H1 (cell line): ENCODE data around the gene EFR3B. TPM values are rescaled to one million over a fixed set of nuclear protein-coding genes. Genes with fewer than 3 reads are reported as not detected.

ENCODE experiments used
- CTCF ChIA-PET: fragments of 300-600 bp; sonication (Branson Sonifier 250); formaldehyde crosslinking; loops from one replicate; lab custom pipeline; 2021; ENCODE audit not compliant: partially characterized antibody; lab: Charles Lee
- POLR2A ChIA-PET: fragments of 300-600 bp; sonication (Branson Sonifier 250); formaldehyde crosslinking; loops from one replicate; lab custom pipeline; 2021; ENCODE audit warnings: inconsistent platforms; ENCODE audit not compliant: partially characterized antibody; lab: Charles Lee
- DNase-seq, 2 experiments: peaks; one replicate each; pipeline versions ENCODE4 v3.0.0 to v3.0.0-alpha.2; 2010 to 2022; ENCODE audit warnings: low spot score in 2 of 2, low read depth in 1 of 2, mixed read lengths in 1 of 2
- FAIRE-seq: peaks from 2 replicates; lab custom pipeline; 2011; peaks lifted over from hg19 to GRCh38; lab: Jason Lieb, UNC
- H2AFZ ChIP-seq: 2 replicates; pipeline ENCODE4 v1.8.1; 2012; ENCODE audit warnings: low read length, inconsistent platforms
- H2AK5ac ChIP-seq: 2 replicates; pipeline ENCODE4 v1.6.1; 2013; ENCODE audit warnings: low read depth, low read length
- H2BK120ac ChIP-seq: replicated peaks from 2 replicates; pipeline ENCODE3; 2013; ENCODE audit warnings: low read depth, low read length, inconsistent platforms
- H2BK12ac ChIP-seq: 2 replicates; pipeline ENCODE4 v1.6.1; 2013; ENCODE audit warnings: low read depth, low read length
- H2BK15ac ChIP-seq: 2 replicates; pipeline ENCODE4 v1.6.1; 2013; ENCODE audit warnings: low read length
- H2BK20ac ChIP-seq: 2 replicates; pipeline ENCODE4 v1.6.1; 2013; ENCODE audit warnings: low read length
- H2BK5ac ChIP-seq: 2 replicates; pipeline ENCODE4 v1.6.1; 2013; ENCODE audit warnings: low read depth, low read length
- H3K14ac ChIP-seq: 2 replicates; pipeline ENCODE4 v1.6.1; 2013; ENCODE audit warnings: inconsistent platforms; ENCODE audit not compliant: insufficient read length
- H3K18ac ChIP-seq: 2 replicates; pipeline ENCODE4 v1.6.1; 2013; ENCODE audit warnings: low read length; ENCODE audit errors: extremely low read depth
- H3K23ac ChIP-seq: 2 replicates; pipeline ENCODE4 v1.6.1; 2013; ENCODE audit warnings: inconsistent platforms; ENCODE audit not compliant: insufficient read length
- H3K23me2 ChIP-seq: 2 replicates; pipeline ENCODE4 v1.6.1; 2013; ENCODE audit warnings: low read depth, low read length
- H3K27ac ChIP-seq: 2 replicates; pipeline ENCODE4 v1.6.1; 2011; ENCODE audit warnings: low read depth, low read length, inconsistent platforms
- H3K27me3 ChIP-seq, 4 experiments: replicated peaks in 1 of 4; 1 replicate in 1 of 4; 2 replicates in 3 of 4; pipeline versions ENCODE4 v1.6.1 to v1.8.1; 2011 to 2013; ENCODE audit warnings: low read length in 3 of 4, mild to moderate bottlenecking in 3 of 4, inconsistent platforms in 2 of 4, mixed read lengths in 2 of 4, moderate library complexity in 1 of 4; ENCODE audit not compliant: control insufficient read depth in 3 of 4, insufficient read depth in 3 of 4; ENCODE audit errors: extremely low read depth in 1 of 4
- H3K36me3 ChIP-seq, 4 experiments: 2 replicates each; pipeline versions ENCODE4 v1.6.1 to v1.8.1; 2011 to 2013; ENCODE audit warnings: mild to moderate bottlenecking in 4 of 4, low read length in 3 of 4, moderate library complexity in 2 of 4, control low read depth in 1 of 4, inconsistent platforms in 1 of 4; ENCODE audit not compliant: insufficient read depth in 4 of 4, control insufficient read depth in 2 of 4
- H3K4ac ChIP-seq: replicated peaks from 2 replicates; pipeline ENCODE3; 2013; ENCODE audit warnings: low read length, low read depth, mixed read lengths, inconsistent platforms; ENCODE audit not compliant: insufficient read length
- H3K4me1 ChIP-seq, 4 experiments: replicated peaks in 1 of 4; 1 replicate in 1 of 4; 2 replicates in 3 of 4; pipeline versions ENCODE4 v1.6.1 to v1.8.1; 2011 to 2013; ENCODE audit warnings: low read length in 3 of 4, inconsistent platforms in 2 of 4, mixed read lengths in 1 of 4; ENCODE audit not compliant: insufficient read depth in 4 of 4, control insufficient read depth in 3 of 4
- H3K4me2 ChIP-seq, 2 experiments: 2 replicates each; pipeline versions ENCODE4 v1.6.1 to v1.8.1; 2011 to 2013; ENCODE audit warnings: low read depth in 2 of 2, low read length in 2 of 2, control low read depth in 1 of 2, inconsistent platforms in 1 of 2, mild to moderate bottlenecking in 1 of 2; ENCODE audit not compliant: insufficient read depth in 1 of 2
- H3K4me3 ChIP-seq, 4 experiments: fragments of 200-600, 300-600 bp in 1 of 4; sonication (generic), shearing (Covaris generic), sonication (Bioruptor Twin) in 1 of 4; 2 replicates each; pipeline versions ENCODE4 v1.5.1 to v1.8.1; 2011 to 2016; ENCODE audit warnings: low read length in 4 of 4, low read depth in 3 of 4, control low read depth in 2 of 4, inconsistent platforms in 2 of 4, mild to moderate bottlenecking in 2 of 4, mixed read lengths in 1 of 4, moderate library complexity in 1 of 4; ENCODE audit not compliant: insufficient read depth in 2 of 4; ENCODE audit errors: extremely low read depth in 1 of 4
- H3K56ac ChIP-seq: replicated peaks from 2 replicates; pipeline ENCODE3; 2013; ENCODE audit warnings: low read depth, mild to moderate bottlenecking, mixed read lengths, low read length, inconsistent platforms; ENCODE audit not compliant: insufficient read length
- H3K79me1 ChIP-seq: 2 replicates; pipeline ENCODE4 v1.6.1; 2013; ENCODE audit warnings: low read depth, low read length, control low read depth
- H3K79me2 ChIP-seq, 2 experiments: 2 replicates each; pipeline versions ENCODE4 v1.6.1 to v1.8.1; 2012 to 2013; ENCODE audit warnings: low read length in 2 of 2, mild to moderate bottlenecking in 2 of 2, inconsistent platforms in 1 of 2; ENCODE audit not compliant: insufficient read depth in 2 of 2, control insufficient read depth in 1 of 2
- H3K9ac ChIP-seq, 4 experiments: replicated peaks in 1 of 4; 1 replicate in 1 of 4; 2 replicates in 3 of 4; pipeline versions ENCODE4 v1.6.1 to v1.8.1; 2011 to 2013; ENCODE audit warnings: low read depth in 3 of 4, low read length in 3 of 4, control low read depth in 2 of 4, mild to moderate bottlenecking in 2 of 4, moderate library complexity in 2 of 4, inconsistent platforms in 1 of 4; ENCODE audit errors: extremely low read depth in 1 of 4
- H3K9me3 ChIP-seq, 2 experiments: 2 replicates each; pipeline versions ENCODE4 v1.6.1 to v1.8.1; 2012 to 2013; ENCODE audit warnings: mild to moderate bottlenecking in 2 of 2, moderate library complexity in 2 of 2, control low read depth in 1 of 2, inconsistent platforms in 1 of 2, low read depth in 1 of 2, low read length in 1 of 2, mixed read lengths in 1 of 2; ENCODE audit not compliant: insufficient read depth in 2 of 2
- H4K20me1 ChIP-seq, 2 experiments: replicated peaks in 1 of 2; 2 replicates each; pipeline versions ENCODE3 to v1.8.1; 2011 to 2013; ENCODE audit warnings: inconsistent platforms in 2 of 2, low read length in 2 of 2, mild to moderate bottlenecking in 1 of 2; ENCODE audit not compliant: insufficient read depth in 2 of 2, control insufficient read depth in 1 of 2
- H4K5ac ChIP-seq: 2 replicates; pipeline ENCODE4 v1.6.1; 2013; ENCODE audit warnings: low read length, low read depth, mixed read lengths, inconsistent platforms; ENCODE audit not compliant: insufficient read length
- H4K8ac ChIP-seq: 2 replicates; pipeline ENCODE4 v1.8.0; 2013; ENCODE audit warnings: mild to moderate bottlenecking, moderate library complexity, low read length, inconsistent platforms; ENCODE audit not compliant: insufficient read depth; ENCODE audit errors: extremely low read depth
- H4K91ac ChIP-seq: replicated peaks from 2 replicates; pipeline ENCODE3; 2013; ENCODE audit warnings: low read length, mixed read lengths, inconsistent platforms; ENCODE audit not compliant: insufficient read length
- BRCA1 ChIP-seq: IDR thresholded peaks from 2 replicates; pipeline ENCODE4 v1.6.1; 2012; ENCODE audit warnings: low read depth, low read length, improper control_type of control experiment
- GABPA ChIP-seq: IDR thresholded peaks from 2 replicates; pipeline ENCODE4 v1.6.1; 2011; ENCODE audit warnings: mild to moderate bottlenecking, low read length, moderate library complexity, borderline replicate concordance; ENCODE audit not compliant: insufficient read depth
- JUND ChIP-seq: IDR thresholded peaks from 2 replicates; pipeline ENCODE4 v1.6.1; 2011; ENCODE audit warnings: mild to moderate bottlenecking, improper control_type of control experiment, low read length
- MAFK ChIP-seq: IDR thresholded peaks from 2 replicates; pipeline ENCODE4 v1.6.1; 2012; ENCODE audit warnings: low read depth, mild to moderate bottlenecking, improper control_type of control experiment, low read length
- PHF8 ChIP-seq: fragments of 200-600 bp; sonication (generic); conservative IDR thresholded peaks from 2 replicates; pipeline ENCODE4 v1.7.1; 2012; ENCODE audit warnings: low read depth, mild to moderate bottlenecking, inconsistent platforms, low read length, moderate library complexity
- RFX5 ChIP-seq: IDR thresholded peaks from 2 replicates; pipeline ENCODE4 v1.6.1; 2011; ENCODE audit warnings: low read depth, low read length, improper control_type of control experiment, borderline replicate concordance
- RXRA ChIP-seq: IDR thresholded peaks from 2 replicates; pipeline ENCODE4 v1.6.1; 2011; ENCODE audit warnings: low read depth, mild to moderate bottlenecking, low read length, moderate library complexity; ENCODE audit not compliant: insufficient read depth
- TBP ChIP-seq: IDR thresholded peaks from 2 replicates; pipeline ENCODE4 v1.6.1; 2011; ENCODE audit warnings: low read depth, low read length, improper control_type of control experiment
- WGBS, 2 experiments: shearing (Covaris generic) in 1 of 2; methylation state at CpG; one replicate each; pipeline versions ENCODE4 v1.1.6 to v1.1.7; 2013 to 2015; ENCODE audit warnings: low lambda C conversion rate in 2 of 2, mixed read lengths in 2 of 2, inconsistent platforms in 1 of 2, low coverage in 1 of 2, missing lambda C conversion rate in 1 of 2; ENCODE audit not compliant: insufficient replicate concordance in 2 of 2, insufficient coverage in 1 of 2, insufficient read length in 1 of 2; ENCODE audit errors: extremely low coverage in 1 of 2, missing lambda C conversion rate in 1 of 2; 5-methylcytosine and 5-hydroxymethylcytosine counted together
- polyA plus RNA-seq, 7 experiments: library from polyadenylated mRNA; depleted of rRNA in 3 of 7; stranded (reverse) in 5 of 7; unstranded in 2 of 7; fragments of >200 nt in 5 of 7; fragments of 200-250 nt in 2 of 7; gene quantifications; 1 replicate in 5 of 7; 2 replicates in 1 of 7; 4 replicates in 1 of 7; pipeline versions ENCODE4 v1.2.1 to v1.2.3, GENCODE V29; 2011 to 2013; ENCODE audit warnings: missing spikeins in 2 of 7, mixed read lengths in 2 of 7
- total RNA-seq: library from RNA; stranded (reverse); fragmentation: NEBNext Ultra II Directional; extraction: Animal tissue kit (Norgen Biotek cat#: 25700); gene quantifications from 2 replicates; pipeline ENCODE4 v1.2.1, GENCODE V29; 2021
- TF ChIP-seq, protein P1 (sequence below), 3 experiments: IDR thresholded peaks; 1 replicate in 2 of 3; 2 replicates in 1 of 3; pipeline versions ENCODE4 v1.5.1 to v1.6.1; 2011; ENCODE audit warnings: low read length in 3 of 3, mild to moderate bottlenecking in 3 of 3, inconsistent platforms in 2 of 3, low read depth in 1 of 3, moderate library complexity in 1 of 3; ENCODE audit not compliant: insufficient read depth in 1 of 3; ENCODE audit errors: control extremely low read depth in 1 of 3

The EFR3B gene
- total and polyA plus RNA-seq, 2 of the 8 experiments (the other 6 are each of a cell fraction or from before 2014, with no cell fraction given) = 3.4 to 9.6 TPM

DNA sequence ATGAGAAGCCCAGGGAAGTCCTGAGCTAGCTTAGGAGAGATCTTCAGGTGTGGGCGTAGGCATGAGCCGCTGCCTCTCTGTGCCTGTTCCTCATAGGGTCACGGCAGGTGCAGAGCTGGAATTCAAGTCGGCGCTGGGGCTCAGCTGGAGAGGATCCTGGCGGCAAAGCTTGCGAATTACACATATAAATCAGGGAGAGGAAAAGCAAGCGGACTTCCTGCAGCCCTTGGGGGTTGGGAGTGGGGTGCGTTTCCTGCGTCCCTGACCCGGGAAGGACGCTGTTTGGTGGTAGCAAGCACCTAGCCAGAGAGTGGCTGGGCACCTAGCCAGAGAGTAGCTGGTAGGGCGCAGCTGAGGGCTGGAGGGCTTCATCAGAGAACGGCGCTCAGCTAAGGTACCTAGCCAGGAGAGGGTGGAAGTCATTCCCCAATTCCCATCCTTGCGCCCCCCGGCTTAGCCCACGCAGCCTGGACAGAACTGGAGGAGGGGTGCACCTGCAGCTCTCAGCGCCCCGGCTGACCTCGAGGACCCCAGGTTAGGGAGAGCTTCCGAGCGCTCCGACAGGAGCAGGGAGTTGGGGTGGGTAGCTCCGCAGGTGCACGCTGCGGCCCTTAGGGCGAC lies 459 bp upstream of the EFR3B start:
- Histone ChIP-seq H3K79me2 (no peaks in the 10 kb centered on the region), H3K4me1 (peaks cover 0 to 10% (median 5%) of the 10 kb centered on the region in 4 experiments; a peak in 5 of 7 replicates), H3K36me3 (no peaks in the 10 kb centered on the region), H4K8ac (no peak overlapping the region), H3K4me2 (peak overlapping the region; percentile 99 to 100), H2BK5ac (no peak overlapping the region), H4K5ac (no peak overlapping the region), H2AK5ac (no peak overlapping the region), H3K23ac (no peak overlapping the region), H3K18ac (peak overlapping the region; percentile 71; the same call in 1 of the 2 replicates), H3K23me2 (peaks cover 16% of the 10 kb centered on the region), H2BK120ac (no peak overlapping the region), H3K56ac (no peak overlapping the region), H3K4me3 (peak overlapping the region; percentile 45 to 73 (median 69)), H2BK20ac (0 out of 2 replicates have a peak overlapping the region, but pooled peaks have one; percentile 61), H3K27me3 (peaks cover 0 to 16% (median 12%) of the 10 kb centered on the region in 4 experiments; a peak in 6 of 7 replicates), H3K9ac (peak overlapping the region in 2 of 4 experiments; percentile 38 to 42; a peak in 2 of 7 replicates), H2AFZ (peak overlapping the region; percentile 80; the same call in 1 of the 2 replicates), H3K27ac (no peak overlapping the region), H3K14ac (no peak overlapping the region), H3K9me3 (no peaks in the 10 kb centered on the region), H2BK12ac (no peak overlapping the region), H3K4ac (no peak overlapping the region), H2BK15ac (0 out of 2 replicates have a peak overlapping the region, but pooled peaks have one; percentile 61), H4K91ac (no peak overlapping the region), H3K79me1 (no peaks in the 10 kb centered on the region), H4K20me1 (peaks cover 0 to 10% of the 10 kb centered on the region in 2 experiments)
- FAIRE-seq (peak; percentile 7), DNase-seq (peak; percentile 57 to 83)
- 2% methylated on average over 24 of the region's 28 CpGs; no CpG with 5 or more reads in 1 of the 2 experiments for WGBS, 2 experiments
- POLR2A ChIA-PET = interaction anchor here (0.7 to 0.9 kb wide), 3 partner anchors 11 to 88 kb away, joined by 3 read pairs; no protein-coding TSS in a partner anchor
- CTCF ChIA-PET = interaction anchor here (0.6 to 4.6 kb wide), 21 partner anchors 8 to 619 kb away, joined by 3 to 21 read pairs (median 4); no protein-coding TSS in a partner anchor
- TF ChIP-seq PHF8 (0 out of 2 replicates have a peak, but pooled peaks have one; percentile 29), JUND (no peak), RXRA (no peak), BRCA1 (no peak), TBP (peak; percentile 60; the same call in 1 of the 2 replicates), GABPA (no peak), RFX5 (no peak), MAFK (no peak)
- TF ChIP-seq, protein P1, sequence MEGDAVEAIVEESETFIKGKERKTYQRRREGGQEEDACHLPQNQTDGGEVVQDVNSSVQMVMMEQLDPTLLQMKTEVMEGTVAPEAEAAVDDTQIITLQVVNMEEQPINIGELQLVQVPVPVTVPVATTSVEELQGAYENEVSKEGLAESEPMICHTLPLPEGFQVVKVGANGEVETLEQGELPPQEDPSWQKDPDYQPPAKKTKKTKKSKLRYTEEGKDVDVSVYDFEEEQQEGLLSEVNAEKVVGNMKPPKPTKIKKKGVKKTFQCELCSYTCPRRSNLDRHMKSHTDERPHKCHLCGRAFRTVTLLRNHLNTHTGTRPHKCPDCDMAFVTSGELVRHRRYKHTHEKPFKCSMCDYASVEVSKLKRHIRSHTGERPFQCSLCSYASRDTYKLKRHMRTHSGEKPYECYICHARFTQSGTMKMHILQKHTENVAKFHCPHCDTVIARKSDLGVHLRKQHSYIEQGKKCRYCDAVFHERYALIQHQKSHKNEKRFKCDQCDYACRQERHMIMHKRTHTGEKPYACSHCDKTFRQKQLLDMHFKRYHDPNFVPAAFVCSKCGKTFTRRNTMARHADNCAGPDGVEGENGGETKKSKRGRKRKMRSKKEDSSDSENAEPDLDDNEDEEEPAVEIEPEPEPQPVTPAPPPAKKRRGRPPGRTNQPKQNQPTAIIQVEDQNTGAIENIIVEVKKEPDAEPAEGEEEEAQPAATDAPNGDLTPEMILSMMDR (IDR thresholded peaks at IDR 0.05; ENCODE audit: control extremely low read depth in 1 of 3, insufficient read depth in 1 of 3, low read depth in 1 of 3, low read length in 3 of 3) = peak; percentile 30 to 58 (median 42)
